ENCODE measurements around the gene ERP27.

Gene ERP27

GRCh38 chr12:14928931-14929330 is 9.4 kb downstream of the ERP27 start:
- Histone ChIP-seq H3K9ac (ENCODE audit: low read length) (peak overlapping the region; percentile 8), H3K4me3 (ENCODE audit: low read depth, low read length) (no peak overlapping the region), H3K9me3 (ENCODE audit: insufficient read depth, low read depth, low read length) (no peaks in the 10 kb centered on the region), H4K91ac (ENCODE audit: low read depth, low read length) (no peak overlapping the region), H3K14ac (ENCODE audit: low read length) (peak overlapping the region; percentile 60), H2BK12ac (ENCODE audit: low read length) (no peak overlapping the region), H3K36me3 (ENCODE audit: control insufficient read depth in 1 of 2, insufficient read depth in 2 of 2, low read length in 2 of 2) (no peaks in the 10 kb centered on the region), H4K12ac (ENCODE audit: low read depth, low read length) (no peak overlapping the region), H3K4ac (ENCODE audit: low read depth, low read length) (peak overlapping the region; percentile 27), H3K23ac (ENCODE audit: low read length) (no peak overlapping the region), H3K79me1 (ENCODE audit: low read length) (peaks cover 20% of the 10 kb centered on the region), H3K18ac (ENCODE audit: low read length) (no peak overlapping the region), H3K4me1 (ENCODE audit: control insufficient read depth in 1 of 2, insufficient read depth in 2 of 2, low read length in 2 of 2) (peaks cover 5 to 10% of the 10 kb centered on the region in 2 experiments), H3K79me2 (ENCODE audit: control insufficient read depth, insufficient read depth, low read length, poor library complexity) (peaks cover 1% of the 10 kb centered on the region), H2BK120ac (ENCODE audit: insufficient read depth, low read length, poor library complexity) (peak overlapping the region; percentile 86), H3K27me3 (ENCODE audit: insufficient read depth, low read length) (no peaks in the 10 kb centered on the region), H4K8ac (ENCODE audit: low read depth, low read length) (no peak overlapping the region), H2AK5ac (ENCODE audit: low read length) (no peak overlapping the region), H2BK5ac (ENCODE audit: low read depth, low read length, poor library complexity) (peak overlapping the region; percentile 84), H2AFZ (ENCODE audit: insufficient read depth, low read length, poor library complexity) (no peak overlapping the region), H3K27ac (ENCODE audit: low read depth, low read length) (peak overlapping the region; percentile 97), H3K4me2 (ENCODE audit: low read length) (peak overlapping the region; percentile 67)
- WGBS (ENCODE audit: extremely low coverage, insufficient coverage, insufficient read length) = no CpG with 5 or more reads among the region's 4 CpGs
- peak; percentile 93 to 100 for DNase-seq

- peak overlapping the region; percentile 76 for H2BK120ac ChIP-seq (ENCODE audit: insufficient read depth, low read length, poor library complexity)
- H3K14ac ChIP-seq (ENCODE audit: low read length) = no peak overlapping the region
- H3K27me3 ChIP-seq (ENCODE audit: insufficient read depth, low read length) = no peaks in the 10 kb centered on the region
- H2BK12ac ChIP-seq (ENCODE audit: low read length) = no peak overlapping the region
- peak overlapping the region; percentile 79 for H3K4ac ChIP-seq (ENCODE audit: low read depth, low read length)
- no peak overlapping the region for H2AK5ac ChIP-seq (ENCODE audit: low read length)
- H2AFZ ChIP-seq (ENCODE audit: insufficient read depth, low read length, poor library complexity) = no peak overlapping the region
- no peak overlapping the region for H4K91ac ChIP-seq (ENCODE audit: low read depth, low read length)
- peak overlapping the region; percentile 81 for H3K27ac ChIP-seq (ENCODE audit: low read depth, low read length)
- no peak overlapping the region for H2BK5ac ChIP-seq (ENCODE audit: low read depth, low read length, poor library complexity)
- no peak overlapping the region for H4K12ac ChIP-seq (ENCODE audit: low read depth, low read length)
- H3K4me1 ChIP-seq (ENCODE audit: control insufficient read depth in 1 of 2, insufficient read depth in 2 of 2, low read length in 2 of 2) = peaks cover 3 to 8% of the 10 kb centered on the region in 2 experiments
- peaks cover 1% of the 10 kb centered on the region for H3K79me2 ChIP-seq (ENCODE audit: control insufficient read depth, insufficient read depth, low read length, poor library complexity)
- H3K18ac ChIP-seq (ENCODE audit: low read length) = no peak overlapping the region
- H3K23ac ChIP-seq (ENCODE audit: low read length) = no peak overlapping the region
- H3K36me3 ChIP-seq (ENCODE audit: control insufficient read depth in 1 of 2, insufficient read depth in 2 of 2, low read length in 2 of 2) = no peaks in the 10 kb centered on the region
- no CpG with 5 or more reads among the region's 3 CpGs for WGBS (ENCODE audit: extremely low coverage, insufficient coverage, insufficient read length)
- H3K4me2 ChIP-seq (ENCODE audit: low read length) = peak overlapping the region; percentile 49
- no peak overlapping the region for H3K4me3 ChIP-seq (ENCODE audit: low read depth, low read length)
- no peaks in the 10 kb centered on the region for H3K9me3 ChIP-seq (ENCODE audit: insufficient read depth, low read depth, low read length)
- DNase-seq = no peak
- peaks cover 18% of the 10 kb centered on the region for H3K79me1 ChIP-seq (ENCODE audit: low read length)
- no peak overlapping the region for H4K8ac ChIP-seq (ENCODE audit: low read depth, low read length)
- H3K9ac ChIP-seq (ENCODE audit: low read length) = no peak overlapping the region
Measured at GRCh38 chr12:14927267-14927666, 11.1 kb downstream of the ERP27 start.

- no peak overlapping the region for H4K91ac ChIP-seq (ENCODE audit: low read depth, low read length)
- H3K23ac ChIP-seq (ENCODE audit: low read length) = no peak overlapping the region
- H2BK12ac ChIP-seq (ENCODE audit: low read length) = no peak overlapping the region
- no peak overlapping the region for H4K12ac ChIP-seq (ENCODE audit: low read depth, low read length)
- H3K4me3 ChIP-seq (ENCODE audit: low read depth, low read length) = no peak overlapping the region
- H3K79me1 ChIP-seq (ENCODE audit: low read length) = peaks cover 13% of the 10 kb centered on the region
- no peak overlapping the region for H3K9ac ChIP-seq (ENCODE audit: low read length)
- no peak overlapping the region for H3K4ac ChIP-seq (ENCODE audit: low read depth, low read length)
- H3K4me1 ChIP-seq (ENCODE audit: control insufficient read depth in 1 of 2, insufficient read depth in 2 of 2, low read length in 2 of 2) = peaks cover 0 to 4% of the 10 kb centered on the region in 2 experiments
- no peak overlapping the region for H3K14ac ChIP-seq (ENCODE audit: low read length)
- no peak overlapping the region for H2AFZ ChIP-seq (ENCODE audit: insufficient read depth, low read length, poor library complexity)
- no peak overlapping the region for H3K27ac ChIP-seq (ENCODE audit: low read depth, low read length)
- no peaks in the 10 kb centered on the region for H3K27me3 ChIP-seq (ENCODE audit: insufficient read depth, low read length)
- H3K9me3 ChIP-seq (ENCODE audit: insufficient read depth, low read depth, low read length) = no peaks in the 10 kb centered on the region
- H3K36me3 ChIP-seq (ENCODE audit: control insufficient read depth in 1 of 2, insufficient read depth in 2 of 2, low read length in 2 of 2) = peaks cover 2 to 4% of the 10 kb centered on the region in 2 experiments
- no peak overlapping the region for H3K4me2 ChIP-seq (ENCODE audit: low read length)
- DNase-seq = peak in 1 of 2 donors; percentile 30
- no peak overlapping the region for H3K18ac ChIP-seq (ENCODE audit: low read length)
- WGBS (ENCODE audit: extremely low coverage, insufficient coverage, insufficient read length) = no CpG with 5 or more reads among the region's 3 CpGs
- peaks cover 1% of the 10 kb centered on the region for H3K79me2 ChIP-seq (ENCODE audit: control insufficient read depth, insufficient read depth, low read length, poor library complexity)
- no peak overlapping the region for H2BK5ac ChIP-seq (ENCODE audit: low read depth, low read length, poor library complexity)
- no peak overlapping the region for H4K8ac ChIP-seq (ENCODE audit: low read depth, low read length)
- H2BK120ac ChIP-seq (ENCODE audit: insufficient read depth, low read length, poor library complexity) = no peak overlapping the region
- no peak overlapping the region for H2AK5ac ChIP-seq (ENCODE audit: low read length)
Measured at GRCh38 chr12:14924541-14924940, 13.8 kb downstream of the ERP27 start.

GRCh38 chr12:14923944-14924343 is 14.4 kb downstream of the ERP27 start:
- Histone ChIP-seq H3K23ac (ENCODE audit: low read length) (no peak overlapping the region), H3K18ac (ENCODE audit: low read length) (no peak overlapping the region), H4K12ac (ENCODE audit: low read depth, low read length) (no peak overlapping the region), H2AK5ac (ENCODE audit: low read length) (no peak overlapping the region), H2AFZ (ENCODE audit: insufficient read depth, low read length, poor library complexity) (no peak overlapping the region), H3K9ac (ENCODE audit: low read length) (no peak overlapping the region), H3K14ac (ENCODE audit: low read length) (no peak overlapping the region), H3K79me2 (ENCODE audit: control insufficient read depth, insufficient read depth, low read length, poor library complexity) (peaks cover 1% of the 10 kb centered on the region), H3K4me2 (ENCODE audit: low read length) (no peak overlapping the region), H2BK12ac (ENCODE audit: low read length) (no peak overlapping the region), H3K36me3 (ENCODE audit: control insufficient read depth in 1 of 2, insufficient read depth in 2 of 2, low read length in 2 of 2) (peaks cover 4 to 6% of the 10 kb centered on the region in 2 experiments), H3K4ac (ENCODE audit: low read depth, low read length) (no peak overlapping the region), H3K27ac (ENCODE audit: low read depth, low read length) (no peak overlapping the region), H2BK5ac (ENCODE audit: low read depth, low read length, poor library complexity) (no peak overlapping the region), H3K4me1 (ENCODE audit: control insufficient read depth in 1 of 2, insufficient read depth in 2 of 2, low read length in 2 of 2) (peaks cover 0 to 4% of the 10 kb centered on the region in 2 experiments), H3K9me3 (ENCODE audit: insufficient read depth, low read depth, low read length) (no peaks in the 10 kb centered on the region), H4K91ac (ENCODE audit: low read depth, low read length) (no peak overlapping the region), H4K8ac (ENCODE audit: low read depth, low read length) (no peak overlapping the region), H3K79me1 (ENCODE audit: low read length) (peaks cover 13% of the 10 kb centered on the region), H2BK120ac (ENCODE audit: insufficient read depth, low read length, poor library complexity) (no peak overlapping the region), H3K27me3 (ENCODE audit: insufficient read depth, low read length) (no peaks in the 10 kb centered on the region), H3K4me3 (ENCODE audit: low read depth, low read length) (no peak overlapping the region)
- no peak for DNase-seq
- no CpG with 5 or more reads among the region's 2 CpGs for WGBS (ENCODE audit: extremely low coverage, insufficient coverage, insufficient read length)

All from trophoblast cell (in vitro differentiated cells and primary cell).